Measurements from ENCODE around the gene DESI1.
"Not testable (repeated sequence)": the region's sequence is repeated elsewhere in the genome, so short reads cannot be mapped to it uniquely, and the experiment has no call there.

Gene DESI1

DNA sequence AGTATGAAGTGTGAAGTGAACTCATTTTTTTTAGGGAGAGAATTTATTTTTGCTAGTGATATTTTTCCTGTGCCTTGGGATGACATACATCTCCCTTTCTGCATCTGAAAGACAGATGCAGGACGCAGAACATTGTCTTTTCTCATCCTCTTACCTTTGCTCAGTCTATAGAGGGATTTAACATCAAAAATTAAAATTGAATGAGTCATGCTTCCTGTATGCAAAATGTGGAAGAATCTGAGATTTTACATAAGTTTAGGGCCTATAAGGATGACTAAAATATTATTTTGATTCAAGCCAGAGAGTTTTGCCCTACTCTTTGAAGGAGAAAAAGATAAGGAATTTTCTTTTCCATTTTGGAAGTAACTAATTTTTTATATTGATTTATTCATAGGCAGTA lies 27.6 kb upstream of the DESI1 start:
- FAIRE-seq (no peak), DNase-seq (ENCODE audit: insufficient read length, low spot score) (no peak)
- no peak for TF ChIP-seq POLR2A (IDR thresholded peaks at IDR 0.05; ENCODE audit: low read depth, low read length)

DNA sequence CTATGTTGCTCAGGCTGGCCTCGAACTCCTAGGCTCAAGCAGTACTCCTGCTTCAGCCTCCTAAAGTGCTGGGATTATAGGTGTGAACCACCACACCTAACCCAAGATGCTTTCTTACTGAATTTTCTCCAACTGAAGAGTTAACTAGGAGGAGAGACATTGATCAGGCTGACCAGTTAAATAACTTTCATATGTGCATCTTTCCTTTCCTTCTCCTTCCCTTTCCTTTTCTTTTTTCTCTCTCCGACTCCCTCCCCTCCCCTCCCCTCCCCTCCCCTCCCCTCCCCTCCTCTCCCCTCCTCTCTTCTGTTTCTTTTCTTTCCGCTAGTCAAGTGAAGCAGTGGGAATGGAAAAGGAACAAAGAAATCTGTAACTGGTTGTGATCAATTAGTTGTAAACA lies 26.9 kb upstream of the DESI1 start:
- no peak for FAIRE-seq
- no peak for DNase-seq (ENCODE audit: insufficient read length, low spot score)
- no peak for TF ChIP-seq POLR2A (IDR thresholded peaks at IDR 0.05; ENCODE audit: low read depth, low read length)

DNA sequence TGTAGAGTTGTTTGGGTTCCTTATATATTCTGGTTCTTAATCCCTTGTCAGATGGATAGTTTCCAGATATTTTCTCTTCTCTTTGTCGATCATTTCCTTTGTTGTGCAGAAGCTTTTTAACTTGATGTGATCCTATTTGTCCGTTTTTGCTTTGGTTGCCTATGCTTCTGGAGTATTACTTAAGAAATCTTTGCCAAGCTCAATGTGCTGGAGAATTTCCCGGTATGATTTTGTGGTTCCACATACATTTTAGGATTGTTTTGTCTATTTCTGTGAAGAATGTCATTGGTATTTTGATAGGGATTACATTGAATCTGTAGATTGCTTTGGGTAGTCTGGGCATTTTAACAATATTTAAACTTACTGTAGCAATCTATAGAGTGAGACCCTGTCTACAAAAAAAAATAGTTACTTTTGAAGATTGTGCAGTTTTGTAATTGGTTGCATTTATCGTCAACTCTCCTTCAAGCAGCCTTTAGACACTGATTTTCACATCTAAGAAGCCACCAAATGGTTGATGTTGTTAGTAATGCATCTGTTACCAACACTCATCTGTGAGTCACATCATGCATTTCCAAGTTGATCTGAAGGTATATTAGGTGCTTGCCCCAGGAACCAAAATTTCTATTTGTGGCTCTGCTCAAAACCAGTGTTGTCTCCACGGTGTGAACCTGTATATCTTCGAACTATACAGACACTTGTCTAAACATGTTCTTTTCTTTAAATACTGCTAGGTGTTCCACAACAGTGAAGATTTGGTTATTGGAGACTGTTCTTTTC lies 21.7 kb upstream of the DESI1 start:
- DNase-seq (ENCODE audit: insufficient read length, low spot score) (no peak), FAIRE-seq (no peak)
- TF ChIP-seq POLR2A (IDR thresholded peaks at IDR 0.05; ENCODE audit: low read depth, low read length): no peak

DNA sequence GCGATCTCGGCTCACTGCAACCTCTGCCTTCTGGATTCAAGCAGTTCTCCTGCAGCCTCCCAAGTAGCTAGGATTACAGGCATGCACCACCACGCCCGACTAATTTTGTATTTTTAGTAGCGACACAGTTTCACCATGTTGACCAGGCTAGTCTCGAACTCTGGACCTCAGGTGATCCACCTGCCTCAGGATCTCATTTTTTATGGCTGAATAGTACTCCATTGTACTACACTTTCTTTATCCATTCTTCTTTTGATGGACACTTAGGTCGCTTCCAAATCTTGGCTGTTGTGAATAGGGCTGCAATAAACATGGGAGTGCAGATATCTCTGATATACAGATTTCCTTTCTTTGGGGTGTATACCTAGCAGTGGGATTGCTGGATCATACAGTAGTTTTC lies 21.0 kb upstream of the DESI1 start:
- DNase-seq (ENCODE audit: insufficient read length, low spot score): no peak
- no peak for TF ChIP-seq POLR2A (IDR thresholded peaks at IDR 0.05; ENCODE audit: low read depth, low read length)
- no peak for FAIRE-seq

DNA sequence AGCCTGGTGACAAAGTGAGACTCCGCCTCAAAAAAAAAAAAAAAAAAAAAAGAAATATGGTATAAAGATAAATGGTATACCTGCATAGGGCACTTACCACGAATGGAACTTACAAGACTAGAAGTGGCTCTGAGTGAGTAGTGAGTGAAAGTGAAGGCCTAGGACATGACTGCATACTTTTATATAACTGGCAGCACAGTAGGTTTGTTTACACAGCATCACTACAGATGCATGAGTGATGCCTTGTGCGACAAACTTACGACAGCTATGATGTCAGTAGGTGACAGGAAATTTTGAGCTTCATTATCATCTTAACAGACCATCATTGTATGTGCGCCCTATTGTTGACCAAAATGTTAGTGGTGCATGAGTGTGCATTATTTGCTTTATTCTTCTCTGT lies 17.9 kb upstream of the DESI1 start:
- DNase-seq (ENCODE audit: insufficient read length, low spot score) (no peak), FAIRE-seq (no peak)
- TF ChIP-seq POLR2A (IDR thresholded peaks at IDR 0.05; ENCODE audit: low read depth, low read length): no peak

DNA sequence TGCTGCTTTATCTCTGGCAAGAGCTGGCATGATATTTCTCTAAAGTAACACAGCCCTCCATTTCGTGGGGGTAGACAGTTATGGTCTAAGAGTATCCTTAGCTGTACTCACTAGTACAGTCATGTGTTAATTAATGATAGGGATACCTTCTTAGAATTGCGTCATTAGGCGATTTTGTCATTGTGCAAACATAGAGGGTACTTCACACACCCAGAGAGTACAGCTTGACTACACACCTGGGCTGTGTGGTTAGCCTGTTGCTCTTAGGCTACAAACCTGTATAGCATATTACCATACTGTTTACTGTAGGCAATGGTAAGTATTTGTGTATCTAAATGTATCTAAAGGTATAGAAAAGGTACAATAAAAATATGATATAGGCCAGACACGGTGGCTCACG lies 17.3 kb upstream of the DESI1 start:
- FAIRE-seq (no peak), DNase-seq (ENCODE audit: insufficient read length, low spot score) (no peak)
- TF ChIP-seq POLR2A (IDR thresholded peaks at IDR 0.05; ENCODE audit: low read depth, low read length): no peak

DNA sequence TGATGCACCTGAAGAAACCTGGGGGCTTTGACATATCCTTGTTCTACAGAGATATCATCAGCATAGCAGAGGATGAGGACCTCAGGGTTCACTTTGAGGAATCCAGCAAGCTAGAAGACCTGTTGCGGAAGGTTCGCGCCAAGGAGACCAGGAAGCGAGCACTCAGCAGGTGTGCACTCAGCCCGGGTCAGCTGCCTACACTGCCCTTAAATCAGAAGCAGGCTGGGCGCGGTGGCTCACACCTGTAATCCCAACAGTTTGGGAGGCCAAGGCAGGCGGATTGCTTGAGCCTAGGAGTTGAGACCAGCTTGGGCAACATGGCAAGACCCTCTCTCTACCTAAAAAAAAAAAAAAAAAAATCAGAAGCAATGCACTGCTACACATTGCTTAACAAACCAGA lies 16.8 kb upstream of the DESI1 start:
- not testable (repeated sequence) for DNase-seq (ENCODE audit: insufficient read length, low spot score); FAIRE-seq

DNA sequence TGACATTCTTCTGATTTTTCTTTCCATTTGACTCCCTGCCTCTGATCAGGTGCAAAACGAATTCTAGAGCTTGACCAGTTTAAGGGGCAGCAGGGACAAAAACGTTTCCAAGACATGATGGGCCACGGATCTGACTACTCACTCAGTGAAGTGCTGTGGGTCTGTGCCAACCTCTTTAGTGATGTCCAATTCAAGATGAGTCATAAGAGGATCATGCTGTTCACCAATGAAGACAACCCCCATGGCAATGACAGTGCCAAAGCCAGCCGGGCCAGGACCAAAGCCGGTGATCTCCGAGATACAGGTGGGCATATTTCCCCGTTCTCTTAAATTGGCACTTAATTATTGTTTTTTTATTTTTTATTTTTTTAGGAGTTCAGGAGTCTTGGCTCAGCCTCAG lies 15.6 kb upstream of the DESI1 start:
- no peak for DNase-seq (ENCODE audit: insufficient read length, low spot score)
- FAIRE-seq: peak; percentile 91
- no peak for TF ChIP-seq POLR2A (IDR thresholded peaks at IDR 0.05; ENCODE audit: low read depth, low read length)

DNA sequence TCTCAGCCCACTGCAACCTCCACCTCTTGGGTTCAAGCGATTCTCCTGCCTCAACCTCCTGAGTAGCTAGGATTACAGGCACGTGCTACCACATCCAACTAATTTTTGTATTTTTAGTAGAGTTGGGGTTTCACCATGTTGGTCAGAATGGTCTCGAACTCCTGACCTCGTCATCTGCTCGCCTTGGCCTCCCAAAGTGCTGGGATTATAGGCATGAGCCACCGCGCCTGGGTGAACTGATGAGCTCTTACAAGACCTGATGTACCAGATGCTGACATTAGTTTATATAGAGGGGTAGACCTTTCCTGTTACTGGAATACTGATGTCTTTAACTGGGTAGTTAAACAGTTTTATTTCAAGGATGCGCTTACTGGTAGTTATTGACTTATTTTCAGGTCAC lies 13.8 kb upstream of the DESI1 start:
- not testable (repeated sequence) for DNase-seq (ENCODE audit: insufficient read length, low spot score); FAIRE-seq

DNA sequence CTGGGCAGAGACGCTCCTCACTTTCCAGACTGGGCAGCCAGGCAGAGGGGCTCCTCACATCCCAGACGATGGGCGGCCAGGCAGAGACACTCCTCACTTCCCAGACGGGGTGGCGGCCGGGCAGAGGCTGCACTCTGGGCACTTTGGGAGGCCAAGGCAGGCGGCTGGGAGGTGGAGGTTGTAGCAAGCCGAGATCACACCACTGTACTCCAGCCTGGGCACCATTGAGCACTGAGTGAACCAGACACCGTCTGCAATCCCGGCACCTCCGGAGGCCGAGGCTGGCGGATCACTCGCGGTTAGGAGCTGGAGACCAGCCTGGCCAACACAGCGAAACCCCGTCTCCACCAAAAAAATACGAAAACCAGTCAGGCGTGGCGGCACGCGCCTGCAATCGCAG lies 10.8 kb upstream of the DESI1 start:
- FAIRE-seq; DNase-seq (ENCODE audit: insufficient read length, low spot score): not testable (repeated sequence)

DNA sequence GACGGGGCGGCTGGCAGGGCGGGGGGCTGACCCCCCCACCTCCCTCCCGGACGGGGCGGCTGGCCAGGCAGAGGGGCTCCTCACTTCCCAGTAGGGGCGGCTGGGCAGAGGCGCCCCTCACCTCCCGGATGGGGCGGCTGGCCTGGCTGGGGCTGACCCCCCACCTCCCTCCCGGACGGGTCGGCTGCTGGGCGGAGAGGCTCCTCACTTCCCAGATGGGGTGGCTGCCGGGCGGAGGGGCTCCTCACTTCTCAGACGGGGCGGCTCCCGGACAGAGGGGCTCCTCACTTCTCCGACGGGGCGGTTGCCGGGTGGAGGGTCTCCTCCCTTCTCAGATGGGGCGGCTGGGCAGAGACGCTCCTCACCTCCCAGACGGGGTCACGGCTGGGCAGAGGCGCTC lies 10.3 kb upstream of the DESI1 start:
- not testable (repeated sequence) for DNase-seq (ENCODE audit: insufficient read length, low spot score); FAIRE-seq

DNA sequence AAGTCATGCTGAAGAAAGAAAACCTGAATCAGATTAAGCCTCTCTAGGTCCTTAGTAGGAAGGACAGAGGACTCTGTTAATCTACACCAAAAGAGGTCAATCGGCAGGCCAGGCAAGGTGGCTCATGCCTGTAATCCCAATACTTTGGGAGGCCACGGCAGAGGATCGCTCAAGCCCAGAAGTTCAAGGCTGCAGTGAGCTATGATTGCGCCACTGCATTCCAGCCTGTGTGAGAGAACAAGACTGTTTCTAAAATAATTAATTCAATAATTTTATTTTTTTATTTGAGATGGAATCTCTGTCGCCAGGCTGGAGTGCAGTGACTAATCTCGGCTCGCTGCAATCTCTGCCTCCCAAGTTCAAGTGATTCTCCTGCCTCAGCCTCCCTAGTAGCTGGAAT lies 4.7 kb upstream of the DESI1 start:
- TF ChIP-seq POLR2A (IDR thresholded peaks at IDR 0.05; ENCODE audit: low read depth, low read length): no peak
- FAIRE-seq (no peak), DNase-seq (ENCODE audit: insufficient read length, low spot score) (no peak)

DNA sequence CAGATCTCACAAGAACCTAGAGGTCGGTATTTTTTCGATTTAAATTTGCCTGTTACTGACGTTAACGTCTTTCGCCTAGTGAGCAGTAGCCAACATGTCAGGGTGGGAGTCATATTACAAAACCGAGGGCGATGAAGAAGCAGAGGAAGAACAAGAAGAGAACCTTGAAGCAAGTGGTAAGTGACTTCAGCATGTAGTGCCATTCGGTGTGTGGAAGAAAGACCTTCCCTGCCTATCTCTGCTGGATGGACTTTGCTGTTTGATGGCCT lies 1.0 kb upstream of the DESI1 start:
- no peak for FAIRE-seq
- no peak for TF ChIP-seq POLR2A (IDR thresholded peaks at IDR 0.05; ENCODE audit: low read depth, low read length)
- no peak for DNase-seq (ENCODE audit: insufficient read length, low spot score)

DNA sequence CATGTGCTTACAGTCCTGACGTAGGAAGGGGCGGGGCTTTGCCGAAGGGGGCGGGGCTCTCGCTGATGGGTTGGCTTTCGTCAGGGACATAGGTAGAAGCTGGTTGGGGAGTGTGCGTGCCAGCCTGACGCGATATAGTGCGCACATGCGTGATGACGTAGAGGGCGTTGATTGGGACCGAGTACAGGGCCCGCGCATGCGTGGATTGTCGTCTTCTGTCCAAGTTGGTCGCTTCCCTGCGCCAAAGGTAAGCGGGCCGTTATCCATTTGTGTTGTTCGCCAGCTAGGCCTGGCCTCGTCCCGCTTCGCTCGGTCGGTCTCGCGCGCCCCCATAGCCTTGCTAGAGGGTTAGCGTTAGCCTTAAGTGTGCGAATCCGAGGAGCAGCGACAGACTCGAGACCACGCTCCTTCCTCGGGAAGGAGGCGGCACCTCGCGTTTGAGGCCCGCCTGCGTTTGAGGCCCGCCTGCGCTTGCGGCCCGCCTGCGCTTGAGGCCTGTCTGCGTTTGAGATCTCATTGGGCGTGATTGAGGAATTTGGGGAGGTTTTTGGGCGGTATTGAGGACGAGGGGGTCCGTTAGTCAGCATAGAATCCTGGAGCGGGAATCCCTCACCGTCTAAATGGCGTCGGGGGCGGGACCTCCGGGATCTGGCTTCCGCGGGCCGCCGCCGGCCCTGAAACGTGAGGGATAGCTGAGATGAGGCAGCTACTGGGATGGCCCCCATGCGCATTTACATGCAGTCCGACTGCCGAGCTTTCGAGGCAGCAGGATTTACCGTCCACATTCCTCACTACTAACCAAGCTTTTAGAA lies 462 bp upstream of the DESI1 start, which contains the start of gene XRCC6:
Gene XRCC6 (plus strand): TSS at position 197 of the 812 bp plus-strand sequence. CDS start 710 bp downstream, outside the sequence.
- DNase-seq (ENCODE audit: insufficient read length, low spot score) (peak; percentile 93), FAIRE-seq (peak; percentile 89)
- TF ChIP-seq POLR2A (IDR thresholded peaks at IDR 0.05; ENCODE audit: low read depth, low read length): peak; percentile 68

DNA sequence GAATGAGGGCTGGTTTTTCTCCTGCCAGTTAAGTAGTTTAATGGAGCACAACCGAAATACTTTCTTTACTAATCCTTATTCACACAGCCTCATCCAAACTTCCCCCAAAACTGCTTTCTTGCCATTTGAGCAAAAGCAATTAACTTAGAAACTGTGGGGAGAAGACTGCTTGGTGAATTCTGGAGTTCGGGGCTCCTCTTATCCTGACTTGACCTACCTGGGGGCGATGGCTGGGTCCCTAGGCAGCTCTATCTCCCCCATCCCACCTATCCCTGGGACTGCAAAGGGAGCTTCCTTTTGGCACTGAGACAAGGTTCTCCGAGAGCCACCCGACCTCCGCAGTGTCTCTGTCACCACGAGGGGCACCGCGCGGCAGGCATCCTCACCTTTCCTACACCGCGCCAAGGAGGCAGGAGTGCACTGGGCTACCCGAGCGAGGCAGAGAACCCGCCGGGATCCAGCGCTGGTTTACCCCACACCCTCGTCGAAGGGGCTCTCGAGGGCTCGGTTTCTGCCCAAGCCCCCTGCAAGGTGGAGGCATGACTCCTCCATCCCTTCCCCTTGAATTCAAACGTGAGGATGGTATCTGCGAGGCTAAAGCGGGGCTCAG lies 759 bp downstream of the DESI1 start:
- TF ChIP-seq POLR2A (IDR thresholded peaks at IDR 0.05; ENCODE audit: low read depth, low read length): no peak
- DNase-seq (ENCODE audit: insufficient read length, low spot score) (no peak), FAIRE-seq (no peak)
